CD4-positive, alpha-beta T cell (primary cell): ENCODE results near the gene CFAP119. TPM values are rescaled to one million over a fixed set of nuclear protein-coding genes. Genes with fewer than 3 reads are reported as not detected.
A peak's percentile ranks its signal among the peaks of the same experiment; 100 is the strongest.

Experiments
- ATAC-seq: fragments of 200-7000 bp; cut with Tn5 transposase; one replicate; pipeline ENCODE4 v1.10.0; 2022; ENCODE audit warnings: mild to moderate bottlenecking; ENCODE audit not compliant: poor library complexity
- CTCF ChIA-PET: fragments of 350-600 bp; sonication (Branson Sonifier 250); formaldehyde crosslinking; loops from one replicate; lab custom pipeline; 2021; ENCODE audit warnings: antibody characterized with exemption, inconsistent platforms; lab: Charles Lee
- POLR2A ChIA-PET: fragments of 350-600 bp; sonication (Branson Sonifier 250); formaldehyde crosslinking; loops from one replicate; lab custom pipeline; 2021; ENCODE audit warnings: antibody characterized with exemption, inconsistent platforms; lab: Charles Lee
- DNase-seq, 14 experiments: peaks; one replicate each; pipeline ENCODE4 v3.0.0-alpha.2; 2013 to 2020; ENCODE audit warnings: mixed read lengths in 2 of 14
- H3K27ac ChIP-seq, 2 donors: one replicate each; pipeline versions ENCODE4 v1.5.1 to v1.7.0; 2013; ENCODE audit warnings: low read length in 2 of 2, low read depth in 1 of 2, mild to moderate bottlenecking in 1 of 2
- H3K27me3 ChIP-seq, 2 experiments: 1 replicate in 1 of 2; 2 replicates in 1 of 2; pipeline versions ENCODE4 v1.6.1 to v1.7.0; 2013; ENCODE audit warnings: low read length in 2 of 2, control low read depth in 1 of 2, mild to moderate bottlenecking in 1 of 2, moderate library complexity in 1 of 2; ENCODE audit not compliant: insufficient read depth in 2 of 2, control insufficient read depth in 1 of 2
- H3K36me3 ChIP-seq: one replicate; pipeline ENCODE4 v1.6.1; 2013; ENCODE audit warnings: low read length, control low read depth; ENCODE audit not compliant: insufficient read depth
- H3K4me1 ChIP-seq: one replicate; pipeline ENCODE4 v1.6.1; 2013; ENCODE audit warnings: low read length, control low read depth; ENCODE audit not compliant: insufficient read depth
- H3K4me3 ChIP-seq: one replicate; pipeline ENCODE4 v1.5.1; 2013; ENCODE audit warnings: mild to moderate bottlenecking, low read length, moderate library complexity
- H3K9me3 ChIP-seq, 2 experiments: 1 replicate in 1 of 2; 2 replicates in 1 of 2; pipeline versions ENCODE4 v1.6.1 to v1.7.0; 2013; ENCODE audit warnings: low read length in 2 of 2, mild to moderate bottlenecking in 2 of 2, control low read depth in 1 of 2, moderate library complexity in 1 of 2; ENCODE audit not compliant: control insufficient read depth in 1 of 2, insufficient read depth in 1 of 2
- H3K27ac Mint-ChIP-seq: one replicate; pipeline ENCODE4 v1.8.0; 2020; ENCODE audit warnings: mixed read lengths
- H3K27me3 Mint-ChIP-seq: one replicate; pipeline ENCODE4 v1.8.0; 2021; ENCODE audit warnings: mixed read lengths
- H3K36me3 Mint-ChIP-seq: one replicate; pipeline ENCODE4 v1.8.0; 2021; ENCODE audit warnings: low read depth, mixed read lengths
- H3K4me1 Mint-ChIP-seq: one replicate; pipeline ENCODE4 v1.8.0; 2021; ENCODE audit warnings: low read depth, mixed read lengths
- H3K4me3 Mint-ChIP-seq: one replicate; pipeline ENCODE4 v1.8.0; 2020; ENCODE audit warnings: mild to moderate bottlenecking, mixed read lengths
- H3K9me3 Mint-ChIP-seq: one replicate; pipeline ENCODE4 v1.8.0; 2020; ENCODE audit warnings: mixed read lengths
- CTCF ChIP-seq: fragments of 200-600 bp; IDR thresholded peaks from one replicate; pipeline ENCODE4 v1.8.0; 2022; ENCODE audit warnings: antibody characterized with exemption, mild to moderate bottlenecking
- intact Hi-C, 2 experiments: fragments of 100-400 bp; cut with DNase I in 1 of 2; cut with micrococcal nuclease in 1 of 2; formaldehyde crosslinking; loops; one replicate each; pipeline versions ENCODE4 v1.15.1 to v1.9.0; 2023 to 2025; cut with DNase I, micrococcal nuclease
- total RNA-seq, 174 experiments: library from RNA in 2 of 174; stranded (reverse) in 2 of 174; gene quantifications; one replicate each; pipeline ENCODE4 v1.2.3 and lab custom pipeline; 2021 to 2026

The CFAP119 gene
- total RNA-seq, 2 experiments from 2014 or later = 1.7 to 2.2 TPM

DNA sequence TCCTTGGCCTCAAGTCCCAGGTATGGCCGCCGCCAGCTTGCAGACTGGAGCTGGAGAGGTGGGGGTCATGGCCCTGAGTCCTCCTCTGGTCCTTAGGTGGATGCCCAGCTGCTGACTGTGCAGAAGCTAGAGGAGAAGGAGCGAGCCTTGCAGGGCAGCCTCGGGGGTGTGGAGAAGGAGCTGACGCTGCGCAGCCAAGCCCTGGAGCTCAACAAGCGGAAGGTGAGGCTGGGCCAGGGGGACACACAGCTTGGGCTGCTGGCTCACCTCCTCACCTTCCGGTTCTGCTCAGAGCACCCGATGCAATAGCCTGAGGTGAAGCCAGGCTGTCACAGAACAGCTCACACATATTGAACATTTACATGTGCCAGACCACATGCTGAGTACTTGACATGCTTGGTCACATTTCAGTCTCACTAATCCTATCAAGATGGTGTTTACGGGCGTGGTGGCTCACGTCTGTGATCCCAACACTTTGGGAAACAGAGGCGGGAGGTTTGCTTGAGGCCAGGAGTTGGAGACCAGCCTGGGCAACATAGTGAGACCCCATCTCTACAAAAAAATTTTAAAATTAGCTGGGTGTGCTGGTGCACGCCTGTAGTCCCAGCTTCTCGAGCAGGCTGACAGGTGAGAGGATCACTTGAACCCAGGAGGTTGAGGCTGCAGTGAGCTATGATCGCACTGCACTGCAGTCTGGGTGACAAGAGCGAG lies 7.7 kb upstream of the CFAP119 start:
- DNase-seq = peak in 1 of 14 experiments; percentile 13
- no peak overlapping the region for H3K27ac ChIP-seq
- H3K4me3 Mint-ChIP-seq = no peak overlapping the region
- H3K36me3 Mint-ChIP-seq = peaks cover 94% of the 10 kb centered on the region
- H3K27ac Mint-ChIP-seq = no peak overlapping the region
- H3K4me3 ChIP-seq = no peak overlapping the region
- peaks cover 6% of the 10 kb centered on the region for H3K4me1 ChIP-seq
- ATAC-seq = no peak
- POLR2A ChIA-PET = interaction anchor here (0.6 to 1.1 kb wide), 2 partner anchors 8 to 22 kb away, joined by 3 to 4 read pairs; partner anchors contain the start of gene PHKG2
- H3K36me3 ChIP-seq = peaks cover 82% of the 10 kb centered on the region
- no peaks in the 10 kb centered on the region for H3K9me3 Mint-ChIP-seq
- H3K4me1 Mint-ChIP-seq = peaks cover 14% of the 10 kb centered on the region
- CTCF ChIA-PET = interaction anchor here (0.6 to 1.6 kb wide), 2 partner anchors 21 to 35 kb away, joined by 3 read pairs; partner anchors contain the start of gene PHKG2
- H3K27me3 Mint-ChIP-seq = no peaks in the 10 kb centered on the region
- no peaks in the 10 kb centered on the region for H3K9me3 ChIP-seq
- no peak for TF ChIP-seq CTCF
- intact Hi-C loops = loop anchor here in 1 of 2 experiments (10.0 kb wide), 1 partner anchor 435 kb away; no protein-coding TSS in a partner anchor
- no peaks in the 10 kb centered on the region for H3K27me3 ChIP-seq

GRCh38 chr16:30768583-30769181 lies 6.8 kb upstream of the CFAP119 start:
- Mint-ChIP-seq H3K9me3 (no peaks in the 10 kb centered on the region), H3K36me3 (peaks cover 99% of the 10 kb centered on the region), H3K27ac (no peak overlapping the region), H3K4me3 (no peak overlapping the region), H3K4me1 (peaks cover 15% of the 10 kb centered on the region), H3K27me3 (no peaks in the 10 kb centered on the region)
- ATAC-seq (no peak), DNase-seq (no peak)
- H3K9me3 ChIP-seq = no peaks in the 10 kb centered on the region
- no peak overlapping the region for H3K27ac ChIP-seq
- peaks cover 91% of the 10 kb centered on the region for H3K36me3 ChIP-seq
- TF ChIP-seq CTCF = no peak
- POLR2A ChIA-PET = interaction anchor here (0.6 to 1.1 kb wide), 3 partner anchors 9 to 21 kb away, joined by 3 to 4 read pairs (median 3); partner anchors contain the start of gene PHKG2
- H3K4me3 ChIP-seq = no peak overlapping the region
- H3K27me3 ChIP-seq = no peaks in the 10 kb centered on the region
- H3K4me1 ChIP-seq = peaks cover 13% of the 10 kb centered on the region
- CTCF ChIA-PET = no interaction called here
- intact Hi-C loops = loop anchor here in 1 of 2 experiments (10.0 kb wide), 1 partner anchor 434 kb away; no protein-coding TSS in a partner anchor

DNA sequence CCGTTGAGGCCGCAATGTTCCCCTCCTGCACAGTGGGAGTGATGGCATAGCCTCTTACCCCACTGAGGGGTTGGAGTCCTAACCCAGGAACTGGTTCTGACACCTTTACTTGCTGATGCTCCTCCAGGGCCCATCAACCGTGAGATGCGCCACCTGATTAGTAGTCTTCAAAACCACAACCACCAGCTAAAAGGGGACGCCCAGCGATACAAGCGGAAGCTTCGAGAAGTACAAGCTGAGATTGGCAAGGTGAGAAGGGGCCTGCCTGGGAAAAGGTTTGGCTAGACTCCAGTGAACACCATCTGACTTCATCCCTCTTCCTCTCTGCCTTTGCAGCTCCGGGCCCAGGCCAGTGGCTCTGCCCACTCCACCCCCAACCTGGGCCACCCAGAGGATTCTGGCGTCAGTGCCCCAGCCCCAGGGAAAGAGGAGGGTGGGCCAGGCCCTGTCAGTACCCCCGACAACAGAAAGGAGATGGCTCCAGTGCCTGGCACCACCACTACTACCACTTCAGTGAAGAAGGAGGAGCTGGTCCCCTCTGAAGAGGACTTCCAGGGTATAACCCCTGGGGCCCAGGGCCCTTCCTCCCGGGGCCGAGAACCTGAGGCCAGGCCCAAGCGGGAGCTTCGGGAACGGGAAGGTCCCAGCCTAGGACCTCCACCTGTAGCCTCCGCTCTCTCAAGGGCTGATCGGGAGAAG lies 6.1 kb upstream of the CFAP119 start:
- POLR2A ChIA-PET = interaction anchor here (0.9 kb wide), 1 partner anchor 20 kb away, joined by 3 read pairs; the partner anchor contains the start of gene PHKG2

More for the DNA sequence above, 6.1 kb upstream of the CFAP119 start:
- H3K36me3 ChIP-seq = peaks cover 96% of the 10 kb centered on the region
- Mint-ChIP-seq H3K4me3 (no peak overlapping the region), H3K27me3 (no peaks in the 10 kb centered on the region), H3K36me3 (peaks cover 100% of the 10 kb centered on the region), H3K4me1 (peaks cover 17% of the 10 kb centered on the region), H3K27ac (no peak overlapping the region), H3K9me3 (no peaks in the 10 kb centered on the region)
- peak in 3 of 14 experiments; percentile 49 to 78 (median 64) for DNase-seq
- no peak for ATAC-seq
- CTCF ChIA-PET = no interaction called here
- no peaks in the 10 kb centered on the region for H3K27me3 ChIP-seq
- intact Hi-C loops = loop anchor here in 1 of 2 experiments (10.0 kb wide), 1 partner anchor 433 kb away; no protein-coding TSS in a partner anchor
- no peak overlapping the region for H3K27ac ChIP-seq
- no peak overlapping the region for H3K4me3 ChIP-seq
- H3K9me3 ChIP-seq = no peaks in the 10 kb centered on the region
- TF ChIP-seq CTCF = no peak
- H3K4me1 ChIP-seq = peaks cover 21% of the 10 kb centered on the region
